HCT116 (cell line): Measurements from ENCODE around the gene MOV10L1.

ENCODE experiments used
- CTCF ChIP-seq, 3 experiments: fragments of 200-600 bp in 1 of 3; sonication (generic) in 1 of 3; IDR thresholded peaks in 2 of 3; conservative IDR thresholded peaks in 1 of 3; 2 replicates each; pipeline ENCODE4 v1.5.1; 2012 to 2017; ENCODE audit warnings: low read depth in 2 of 3, low read length in 2 of 3, antibody characterized with exemption in 1 of 3, borderline replicate concordance in 1 of 3, control low read depth in 1 of 3, mild to moderate bottlenecking in 1 of 3, mixed read lengths in 1 of 3, mixed run types in 1 of 3, moderate library complexity in 1 of 3; ENCODE audit not compliant: insufficient read depth in 1 of 3
- EZH2phosphoT487 ChIP-seq: fragments of 200-600 bp; IDR thresholded peaks from 2 replicates; pipeline ENCODE4 v1.6.1; 2018; ENCODE audit warnings: antibody characterized with exemption, borderline replicate concordance
- POLR2AphosphoS5 ChIP-seq: IDR thresholded peaks from 2 replicates; pipeline ENCODE4 v1.6.1; 2011; ENCODE audit warnings: mild to moderate bottlenecking, low read depth, low read length, moderate library complexity

- TF ChIP-seq EZH2phosphoT487 (no peak), POLR2AphosphoS5 (peak; percentile 79), CTCF (IDR thresholded peaks at IDR 0.05 in 2 of 3, conservative IDR thresholded peaks at IDR 0.05 in 1 of 3; ENCODE audit: borderline replicate concordance in 1 of 3, insufficient read depth in 1 of 3, low read depth in 2 of 3, low read length in 2 of 3) (no peak)
Observed at GRCh38 chr22:50200461-50201190, 110.8 kb downstream of the MOV10L1 start, which contains the start of gene SELENOO.
